NCI-H2196 treated with DMSO at 0.1 percent for 48 hours (cell line): ENCODE measurements around the gene SSBP3.

Experiments used
- DNase-seq: peaks from one replicate; lab custom pipeline; 2025; ENCODE audit not compliant: unreplicated experiment; lab: John Stamatoyannopoulos, UW

SSBP3 gene

DNA sequence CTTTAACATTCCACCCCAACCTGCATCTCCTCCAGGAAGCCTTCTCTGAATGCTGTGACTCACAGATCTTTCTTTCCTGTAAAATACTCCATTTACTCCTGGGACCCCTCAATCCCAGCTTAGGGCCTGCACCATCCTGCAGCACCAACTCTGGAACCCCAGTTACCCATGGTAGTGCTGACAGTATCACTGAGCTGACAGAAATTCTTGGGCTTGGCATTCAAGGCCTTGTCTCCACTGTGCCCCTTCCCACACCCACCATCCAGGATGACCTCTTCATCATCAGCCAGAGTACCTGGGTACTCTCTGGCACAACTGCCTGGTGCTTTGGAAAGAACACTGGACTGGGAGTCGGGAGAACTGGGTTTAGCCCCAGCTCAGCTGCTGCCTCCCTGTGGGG is 214.7 kb downstream of the SSBP3 start:
- no peak for DNase-seq

DNA sequence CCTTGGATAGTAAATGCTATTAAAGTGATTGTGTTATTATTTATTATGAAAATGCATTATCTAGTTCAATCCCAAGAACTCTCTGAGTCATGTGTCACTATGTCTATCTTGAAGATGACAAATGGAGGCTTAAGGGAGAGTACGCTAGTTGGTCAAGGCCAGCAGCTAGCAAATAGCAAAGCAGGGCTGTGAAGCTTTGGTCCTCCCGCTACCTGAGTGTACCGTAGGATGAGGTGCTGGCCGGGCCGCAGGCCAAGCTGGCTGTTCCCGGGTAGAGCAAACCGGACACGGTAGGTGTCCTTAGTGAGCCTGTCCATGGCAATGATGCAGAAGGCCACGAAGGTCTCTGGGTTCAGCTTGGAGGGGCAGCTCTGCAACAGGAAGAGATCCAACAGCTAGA is 215.7 kb downstream of the SSBP3 start:
- DNase-seq: no peak

DNA sequence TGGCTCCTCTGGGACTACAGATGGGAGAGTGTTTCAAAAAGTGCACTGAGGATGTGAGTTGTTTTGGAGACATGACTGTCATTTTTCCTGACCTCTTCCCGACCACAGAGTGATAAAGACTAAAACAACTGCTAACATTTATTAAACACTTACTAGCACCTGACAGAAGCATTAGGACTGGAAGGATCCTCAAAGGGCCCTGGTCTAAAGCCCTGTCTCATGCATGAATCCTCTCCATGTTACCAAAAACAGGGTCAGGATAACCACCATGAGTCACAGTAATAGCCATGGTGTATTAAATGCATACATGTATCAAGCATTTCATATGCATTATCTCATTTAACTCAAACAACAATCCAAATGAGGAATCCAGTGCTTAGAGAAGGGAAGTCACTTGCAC is 217.9 kb downstream of the SSBP3 start:
- no peak for DNase-seq

- no peak for DNase-seq
Observed at GRCh38 chr1:54186056-54186455, 220.1 kb downstream of the SSBP3 start.

DNA sequence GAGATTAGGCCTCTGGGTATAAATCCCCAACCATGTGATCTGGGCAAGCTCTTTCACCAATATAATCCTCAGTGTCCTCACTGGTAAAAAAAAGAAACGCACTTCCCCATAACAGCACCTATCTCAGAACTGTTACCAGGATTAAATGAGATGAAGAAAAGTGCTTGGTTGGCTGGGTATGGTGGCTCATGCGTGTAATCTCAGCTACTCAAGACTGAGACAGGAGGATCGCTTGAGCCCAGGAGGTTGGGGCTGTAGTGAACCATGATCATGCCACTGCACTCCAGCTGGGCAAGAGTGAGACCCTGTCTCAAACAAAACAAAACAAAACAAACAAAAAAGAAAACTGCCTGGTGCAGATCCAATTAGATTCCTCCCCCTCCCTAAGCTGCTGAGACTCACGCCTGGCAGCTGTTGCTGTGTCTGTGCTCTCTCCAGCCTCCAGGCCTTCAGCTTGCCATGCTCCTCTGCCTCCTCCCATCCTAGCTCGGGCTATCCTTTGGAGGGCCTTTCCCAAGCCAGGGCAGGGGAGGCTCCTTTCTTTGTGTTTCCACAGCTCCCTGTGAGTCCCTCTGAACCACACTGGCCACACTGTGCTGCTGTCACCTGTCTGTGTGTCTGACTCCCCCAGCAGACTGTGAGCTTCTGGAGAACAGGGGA is 225.4 kb downstream of the SSBP3 start:
- DNase-seq: no peak

GRCh38 chr1:54178296-54179070 is 227.7 kb downstream of the SSBP3 start:
- no peak for DNase-seq

DNA sequence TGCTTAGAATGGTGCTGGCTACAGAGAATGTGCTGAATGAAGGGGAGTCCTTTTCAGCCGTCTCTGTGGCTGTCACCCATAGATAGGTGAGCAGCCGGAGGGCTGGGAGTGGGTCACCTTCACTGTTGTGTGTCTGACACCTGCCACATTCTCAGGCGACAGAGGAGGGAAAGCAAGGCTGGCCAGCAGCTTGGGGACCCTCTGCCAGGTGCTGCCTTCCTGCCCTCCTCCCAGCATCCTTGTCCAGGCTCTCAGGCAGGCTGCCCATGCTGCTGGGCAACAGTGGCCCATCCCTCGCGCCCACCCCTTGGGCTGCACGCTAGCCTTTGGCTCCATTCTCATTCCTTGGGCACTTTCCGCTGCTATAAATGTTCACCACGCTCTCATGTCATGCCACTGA is 228.5 kb downstream of the SSBP3 start:
- no peak for DNase-seq

DNA sequence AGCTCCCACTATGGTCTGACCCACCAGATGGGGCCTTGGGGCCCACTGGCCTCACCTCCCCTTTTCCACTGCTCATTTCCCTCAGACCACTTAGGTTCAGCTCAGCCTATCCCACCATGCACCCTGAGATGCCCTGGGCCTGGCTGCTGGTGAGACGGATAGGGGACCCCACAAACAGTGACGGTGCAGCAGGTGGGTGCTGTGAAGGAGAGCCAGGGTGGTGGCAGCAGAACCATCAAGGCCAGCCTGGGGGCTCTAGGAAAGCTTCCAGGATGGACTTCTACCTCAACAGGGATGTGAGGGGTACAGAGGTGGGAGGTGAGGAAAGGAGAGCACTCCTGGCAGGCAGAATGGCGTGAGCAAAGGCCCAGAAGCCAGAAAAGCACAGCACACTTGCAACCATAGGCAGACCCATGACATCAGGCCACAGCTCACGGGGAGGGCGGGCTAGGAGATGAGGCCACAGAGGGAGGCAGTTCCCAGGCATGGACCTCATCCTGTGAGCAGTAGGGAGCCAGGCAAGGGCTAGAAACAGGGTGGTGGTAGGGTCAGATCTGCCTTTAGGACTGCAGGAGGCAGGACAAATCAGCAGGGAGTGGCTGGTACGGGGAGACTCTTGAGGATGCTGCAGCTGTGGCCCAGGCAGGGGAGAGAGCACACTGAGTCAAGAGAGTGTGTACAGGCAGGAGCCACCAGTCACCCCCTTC is 229.4 kb downstream of the SSBP3 start:
- DNase-seq: no peak
